GM18505 (cell line): ENCODE results near the gene TBC1D3B.
A peak's percentile ranks its signal among the peaks of the same experiment; 100 is the strongest.
"Not testable (repeated sequence)": the region's sequence is repeated elsewhere in the genome, so short reads cannot be mapped to it uniquely, and the experiment has no call there.

ENCODE experiments used
- ATAC-seq: cut with Tn5 transposase; IDR thresholded peaks from one replicate; pipeline ENCODE4 v1.9.1; 2021; ENCODE audit not compliant: unreplicated experiment
- POLR2A ChIP-seq: IDR thresholded peaks from 4 replicates; pipeline ENCODE4 v1.6.1; 2011; ENCODE audit warnings: borderline replicate concordance; ENCODE audit not compliant: insufficient read depth, insufficient read length; ENCODE audit errors: extremely low read depth

TBC1D3B gene

GRCh38 chr17:36188891-36189306 is 12.5 kb upstream of the TBC1D3B start:
- ATAC-seq, result peak; percentile 45
- no peak for TF ChIP-seq POLR2A

GRCh38 chr17:36187943-36188665 is 11.7 kb upstream of the TBC1D3B start:
- ATAC-seq, result not testable (repeated sequence)

GRCh38 chr17:36186810-36187763 is 10.7 kb upstream of the TBC1D3B start:
- not testable (repeated sequence) for ATAC-seq

- TF ChIP-seq POLR2A, result no peak
- no peak for ATAC-seq
Observed at GRCh38 chr17:36185416-36185815, 9.0 kb upstream of the TBC1D3B start.

GRCh38 chr17:36184023-36184765 is 7.8 kb upstream of the TBC1D3B start:
- no peak for TF ChIP-seq POLR2A
- no peak for ATAC-seq

- no peak for TF ChIP-seq POLR2A
- no peak for ATAC-seq
Observed at GRCh38 chr17:36183001-36183971, 6.8 kb upstream of the TBC1D3B start.

GRCh38 chr17:36182176-36183000 is 6.0 kb upstream of the TBC1D3B start:
- ATAC-seq, result no peak

GRCh38 chr17:36181446-36182175 is 5.2 kb upstream of the TBC1D3B start:
- not testable (repeated sequence) for ATAC-seq

More at GRCh38 chr17:36182176-36183000, 6.0 kb upstream of the TBC1D3B start:
- TF ChIP-seq POLR2A, result no peak

- ATAC-seq, result not testable (repeated sequence)
Observed at GRCh38 chr17:36168836-36169235, 7.6 kb downstream of the TBC1D3B start.

- TF ChIP-seq POLR2A, result no peak
- no peak for ATAC-seq
Observed at GRCh38 chr17:36153895-36154610, 22.4 kb downstream of the TBC1D3B start.

- no peak for ATAC-seq
- TF ChIP-seq POLR2A, result no peak
Observed at GRCh38 chr17:36152639-36153120, 23.8 kb downstream of the TBC1D3B start.
